IPS-18a (cell line): ENCODE results near the gene NLRC5.

Experiments
- H3K27ac ChIP-seq: one replicate; pipeline ENCODE4 v1.5.1; 2013; ENCODE audit warnings: low read length
- H3K27me3 ChIP-seq: one replicate; pipeline ENCODE4 v1.6.1; 2013; ENCODE audit warnings: mild to moderate bottlenecking, low read length; ENCODE audit not compliant: control insufficient read depth, insufficient read depth
- H3K36me3 ChIP-seq: one replicate; pipeline ENCODE4 v1.6.1; 2013; ENCODE audit warnings: low read depth, low read length; ENCODE audit not compliant: control insufficient read depth
- H3K4me1 ChIP-seq: one replicate; pipeline ENCODE4 v1.6.1; 2013; ENCODE audit warnings: low read depth, low read length; ENCODE audit not compliant: control insufficient read depth
- H3K4me3 ChIP-seq: one replicate; pipeline ENCODE4 v1.5.1; 2013; ENCODE audit warnings: low read length
- H3K9ac ChIP-seq: one replicate; pipeline ENCODE4 v1.6.1; 2013; ENCODE audit warnings: mild to moderate bottlenecking, low read length, moderate library complexity
- H3K9me3 ChIP-seq: one replicate; pipeline ENCODE4 v1.6.1; 2013; ENCODE audit warnings: low read depth, low read length; ENCODE audit not compliant: control insufficient read depth

The NLRC5 gene

DNA sequence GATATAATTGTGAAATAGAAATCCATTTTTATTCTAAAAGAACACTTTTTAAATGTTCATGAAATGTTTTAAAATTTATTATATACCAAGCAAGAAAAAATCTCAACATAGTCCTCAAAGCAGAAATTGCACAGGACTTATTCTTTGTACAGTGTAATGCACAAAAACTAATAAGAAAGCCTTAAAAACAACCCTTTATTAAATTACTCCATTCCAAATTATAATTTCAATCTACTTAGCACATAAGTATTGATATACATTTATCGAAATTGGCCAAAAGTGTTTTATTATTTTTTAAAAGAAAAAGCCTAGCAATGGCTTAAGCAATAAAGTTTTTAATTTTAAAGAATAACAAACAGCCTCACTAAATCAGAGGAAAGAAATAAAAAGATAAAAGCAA lies 19.1 kb downstream of the NLRC5 start:
- no peak overlapping the region for H3K27ac ChIP-seq
- H3K4me1 ChIP-seq, result peaks cover 6% of the 10 kb centered on the region
- no peaks in the 10 kb centered on the region for H3K9me3 ChIP-seq
- H3K27me3 ChIP-seq, result no peaks in the 10 kb centered on the region
- no peak overlapping the region for H3K4me3 ChIP-seq
- no peak overlapping the region for H3K9ac ChIP-seq
- H3K36me3 ChIP-seq, result no peaks in the 10 kb centered on the region

GRCh38 chr16:57009643-57010170 lies 20.4 kb downstream of the NLRC5 start:
- Histone ChIP-seq H3K27me3 (no peaks in the 10 kb centered on the region), H3K9me3 (no peaks in the 10 kb centered on the region), H3K9ac (no peak overlapping the region), H3K36me3 (no peaks in the 10 kb centered on the region), H3K4me1 (peaks cover 6% of the 10 kb centered on the region), H3K4me3 (no peak overlapping the region), H3K27ac (no peak overlapping the region)

DNA sequence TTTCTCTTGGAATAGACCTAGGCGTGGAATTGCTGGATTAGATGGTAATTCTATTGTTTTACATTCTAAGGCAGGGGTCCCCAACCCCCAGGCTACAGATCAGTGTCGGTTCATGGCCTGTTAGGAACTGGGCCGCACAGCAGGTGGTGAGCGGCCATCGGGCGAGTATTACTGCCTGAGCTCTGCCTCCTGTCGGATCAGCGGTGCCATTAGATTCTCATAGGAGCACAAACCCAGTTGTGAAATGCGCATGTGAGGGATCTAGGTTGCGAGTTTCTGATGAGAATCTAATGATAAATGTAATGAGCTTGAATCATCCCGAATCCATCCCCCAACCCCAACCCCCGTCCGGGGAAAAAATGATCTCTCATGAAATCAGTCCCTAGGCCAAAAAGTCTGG lies 23.0 kb downstream of the NLRC5 start:
- no peaks in the 10 kb centered on the region for H3K36me3 ChIP-seq
- no peaks in the 10 kb centered on the region for H3K27me3 ChIP-seq
- no peak overlapping the region for H3K27ac ChIP-seq
- no peaks in the 10 kb centered on the region for H3K9me3 ChIP-seq
- peaks cover 6% of the 10 kb centered on the region for H3K4me1 ChIP-seq
- no peak overlapping the region for H3K9ac ChIP-seq
- H3K4me3 ChIP-seq, result no peak overlapping the region

DNA sequence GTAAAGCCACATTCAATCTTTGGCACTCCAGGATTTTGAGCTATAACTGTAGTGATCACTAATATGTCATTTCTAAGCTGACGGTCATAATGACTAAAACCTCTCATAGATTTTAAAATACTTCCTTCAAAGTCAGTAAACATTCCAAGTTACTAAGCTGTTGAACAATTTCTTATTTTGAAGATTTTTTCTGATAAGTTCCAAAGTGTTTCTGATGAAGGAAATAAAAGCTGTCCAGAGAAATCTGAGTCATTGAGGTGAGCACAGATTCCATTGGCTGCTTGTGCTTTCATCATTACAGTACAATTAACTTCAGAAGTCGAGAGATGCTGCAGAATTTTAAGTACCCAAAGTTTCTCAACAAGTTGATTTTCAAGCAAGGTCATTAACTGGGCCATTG lies 23.9 kb downstream of the NLRC5 start:
- Histone ChIP-seq H3K9ac (no peak overlapping the region), H3K36me3 (no peaks in the 10 kb centered on the region), H3K27ac (no peak overlapping the region)

GRCh38 chr16:57013902-57014301 lies 24.5 kb downstream of the NLRC5 start:
- Histone ChIP-seq H3K4me3 (no peak overlapping the region), H3K4me1 (peaks cover 6% of the 10 kb centered on the region), H3K27ac (no peak overlapping the region), H3K36me3 (no peaks in the 10 kb centered on the region), H3K9ac (no peak overlapping the region), H3K9me3 (no peaks in the 10 kb centered on the region), H3K27me3 (no peaks in the 10 kb centered on the region)

More for the DNA sequence above, 23.9 kb downstream of the NLRC5 start:
- Histone ChIP-seq H3K4me3 (no peak overlapping the region), H3K4me1 (peaks cover 6% of the 10 kb centered on the region), H3K27me3 (no peaks in the 10 kb centered on the region), H3K9me3 (no peaks in the 10 kb centered on the region)

GRCh38 chr16:57016301-57016700 lies 26.9 kb downstream of the NLRC5 start:
- Histone ChIP-seq H3K4me1 (peaks cover 6% of the 10 kb centered on the region), H3K9me3 (no peaks in the 10 kb centered on the region)

GRCh38 chr16:57016831-57017230 lies 27.5 kb downstream of the NLRC5 start:
- Histone ChIP-seq H3K9ac (no peak overlapping the region), H3K9me3 (no peaks in the 10 kb centered on the region), H3K27me3 (no peaks in the 10 kb centered on the region), H3K4me3 (no peak overlapping the region), H3K36me3 (no peaks in the 10 kb centered on the region), H3K27ac (no peak overlapping the region), H3K4me1 (peaks cover 6% of the 10 kb centered on the region)

More at GRCh38 chr16:57016301-57016700, 26.9 kb downstream of the NLRC5 start:
- no peak overlapping the region for H3K9ac ChIP-seq
- H3K27ac ChIP-seq, result no peak overlapping the region
- no peaks in the 10 kb centered on the region for H3K36me3 ChIP-seq
- no peaks in the 10 kb centered on the region for H3K27me3 ChIP-seq
- H3K4me3 ChIP-seq, result no peak overlapping the region

GRCh38 chr16:57017251-57017650 lies 27.9 kb downstream of the NLRC5 start:
- no peak overlapping the region for H3K27ac ChIP-seq
- peaks cover 4% of the 10 kb centered on the region for H3K4me1 ChIP-seq
- H3K9ac ChIP-seq, result no peak overlapping the region
- no peak overlapping the region for H3K4me3 ChIP-seq
- no peaks in the 10 kb centered on the region for H3K27me3 ChIP-seq
- H3K9me3 ChIP-seq, result no peaks in the 10 kb centered on the region
- H3K36me3 ChIP-seq, result no peaks in the 10 kb centered on the region

DNA sequence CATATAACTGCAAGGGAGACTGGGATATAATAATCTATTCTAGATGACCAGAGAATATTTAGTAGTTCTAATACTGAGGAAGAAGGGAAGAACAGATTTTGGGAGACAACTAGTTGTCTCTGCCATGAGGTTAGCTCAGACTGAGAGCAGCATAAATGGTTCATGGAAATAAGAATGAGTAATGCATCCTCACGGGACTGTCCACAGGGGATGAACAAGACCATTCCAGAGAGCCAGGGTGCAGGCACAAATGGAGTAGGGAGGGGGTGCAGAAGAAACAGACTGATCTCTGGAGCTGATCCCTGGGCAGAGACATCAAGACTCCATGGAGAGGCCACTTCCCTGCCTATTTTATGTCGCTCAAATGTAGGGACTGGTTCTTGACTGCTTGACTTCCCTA lies 30.4 kb downstream of the NLRC5 start:
- H3K27me3 ChIP-seq, result no peaks in the 10 kb centered on the region
- no peaks in the 10 kb centered on the region for H3K9me3 ChIP-seq
- no peaks in the 10 kb centered on the region for H3K4me1 ChIP-seq
- no peaks in the 10 kb centered on the region for H3K36me3 ChIP-seq
- no peak overlapping the region for H3K9ac ChIP-seq
- no peak overlapping the region for H3K4me3 ChIP-seq
- no peak overlapping the region for H3K27ac ChIP-seq

DNA sequence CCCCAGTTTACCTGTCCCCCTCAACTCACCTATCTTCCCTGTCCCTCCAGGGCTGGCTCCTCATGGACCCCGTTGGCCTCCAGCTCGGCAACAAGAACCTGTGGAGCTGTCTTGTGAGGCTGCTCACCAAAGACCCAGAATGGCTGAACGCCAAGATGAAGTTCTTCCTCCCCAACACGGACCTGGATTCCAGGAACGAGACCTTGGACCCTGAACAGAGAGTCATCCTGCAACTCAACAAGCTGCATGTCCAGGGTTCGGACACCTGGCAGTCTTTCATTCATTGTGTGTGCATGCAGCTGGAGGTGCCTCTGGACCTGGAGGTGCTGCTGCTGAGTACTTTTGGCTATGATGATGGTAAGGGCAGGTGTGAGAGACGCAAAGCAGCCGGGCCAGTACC lies 31.3 kb downstream of the NLRC5 start:
- H3K9ac ChIP-seq, result no peak overlapping the region
- no peaks in the 10 kb centered on the region for H3K9me3 ChIP-seq
- H3K27ac ChIP-seq, result no peak overlapping the region
- H3K4me1 ChIP-seq, result no peaks in the 10 kb centered on the region
- no peaks in the 10 kb centered on the region for H3K36me3 ChIP-seq
- no peaks in the 10 kb centered on the region for H3K27me3 ChIP-seq
- H3K4me3 ChIP-seq, result no peak overlapping the region

- no peak overlapping the region for H3K9ac ChIP-seq
- H3K27ac ChIP-seq, result no peak overlapping the region
- no peaks in the 10 kb centered on the region for H3K9me3 ChIP-seq
- no peaks in the 10 kb centered on the region for H3K4me1 ChIP-seq
- no peak overlapping the region for H3K4me3 ChIP-seq
- no peaks in the 10 kb centered on the region for H3K27me3 ChIP-seq
- no peaks in the 10 kb centered on the region for H3K36me3 ChIP-seq
Observed at GRCh38 chr16:57021757-57022156, 32.4 kb downstream of the NLRC5 start.

GRCh38 chr16:57022445-57022844 lies 33.1 kb downstream of the NLRC5 start:
- H3K27me3 ChIP-seq, result no peaks in the 10 kb centered on the region
- no peaks in the 10 kb centered on the region for H3K36me3 ChIP-seq
- no peak overlapping the region for H3K27ac ChIP-seq
- no peaks in the 10 kb centered on the region for H3K9me3 ChIP-seq
- H3K4me3 ChIP-seq, result no peak overlapping the region
- H3K9ac ChIP-seq, result no peak overlapping the region
- H3K4me1 ChIP-seq, result no peaks in the 10 kb centered on the region
